Measurements from ENCODE around the gene DISC1.
"Not testable (repeated sequence)": the region's sequence is repeated elsewhere in the genome, so short reads cannot be mapped to it uniquely, and the experiment has no call there.

The DISC1 gene

DNA sequence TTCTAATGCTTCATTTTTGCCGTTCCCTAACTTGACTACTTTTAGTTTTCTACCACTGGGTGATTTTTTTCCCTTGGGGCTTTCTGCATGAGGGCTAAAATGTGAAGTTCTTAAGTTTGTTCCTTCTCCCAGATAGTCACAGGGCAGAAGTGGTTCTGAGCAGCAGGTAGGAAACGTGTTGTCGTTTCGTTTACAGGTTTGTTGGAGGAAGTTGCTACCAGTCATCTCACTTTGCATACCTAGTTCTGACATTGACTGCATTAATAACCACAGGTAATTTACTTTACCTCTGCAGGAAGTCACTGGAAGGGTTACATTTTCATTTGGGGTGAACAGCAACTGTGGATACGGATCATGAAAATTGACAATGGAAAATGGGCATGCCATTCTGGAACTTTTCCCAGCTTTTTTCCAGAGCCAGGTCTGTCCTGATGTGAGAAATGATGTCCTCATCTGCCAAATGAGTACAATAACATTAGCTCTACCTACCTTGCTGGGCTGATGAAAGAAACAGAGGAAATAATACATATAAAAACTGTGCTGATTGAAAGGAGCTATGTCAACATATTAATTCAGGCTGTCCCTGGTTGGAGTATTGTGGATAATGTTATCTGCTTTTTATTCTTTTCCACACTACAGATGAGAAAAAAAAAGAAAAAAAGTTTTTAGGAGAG lies 94.2 kb downstream of the DISC1 start:
- Mint-ChIP-seq H3K36me3 (peaks cover 2% of the 10 kb centered on the region), H3K27me3 (no peaks in the 10 kb centered on the region), H3K27ac (no peak overlapping the region), H3K4me1 (no peaks in the 10 kb centered on the region), H3K4me3 (no peak overlapping the region), H3K9me3 (no peaks in the 10 kb centered on the region)
- CTCF ChIA-PET: no interaction called here
- no peak for DNase-seq

DNA sequence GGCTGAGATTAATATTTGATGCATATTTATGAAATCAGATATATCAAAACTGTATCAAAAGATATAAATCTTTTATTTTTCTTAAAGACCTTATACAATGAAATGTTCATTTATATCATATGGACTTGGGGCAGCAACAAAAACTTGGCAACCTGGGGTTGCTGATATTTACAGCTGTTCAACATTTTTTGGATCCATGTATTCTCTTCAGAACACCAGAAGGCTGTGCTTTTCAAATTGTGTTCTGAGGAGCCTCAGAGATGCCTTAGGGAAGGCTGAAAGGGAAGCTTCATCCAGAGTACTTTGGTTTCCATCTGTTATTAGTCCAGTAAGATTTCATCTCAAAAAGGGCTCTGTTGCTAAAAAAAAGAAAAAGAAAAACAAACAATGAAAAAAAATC lies 94.8 kb downstream of the DISC1 start:
- no peak for DNase-seq
- Mint-ChIP-seq H3K9me3 (no peaks in the 10 kb centered on the region), H3K4me3 (no peak overlapping the region), H3K4me1 (no peaks in the 10 kb centered on the region), H3K27me3 (no peaks in the 10 kb centered on the region), H3K36me3 (peaks cover 2% of the 10 kb centered on the region), H3K27ac (no peak overlapping the region)
- CTCF ChIA-PET: no interaction called here

DNA sequence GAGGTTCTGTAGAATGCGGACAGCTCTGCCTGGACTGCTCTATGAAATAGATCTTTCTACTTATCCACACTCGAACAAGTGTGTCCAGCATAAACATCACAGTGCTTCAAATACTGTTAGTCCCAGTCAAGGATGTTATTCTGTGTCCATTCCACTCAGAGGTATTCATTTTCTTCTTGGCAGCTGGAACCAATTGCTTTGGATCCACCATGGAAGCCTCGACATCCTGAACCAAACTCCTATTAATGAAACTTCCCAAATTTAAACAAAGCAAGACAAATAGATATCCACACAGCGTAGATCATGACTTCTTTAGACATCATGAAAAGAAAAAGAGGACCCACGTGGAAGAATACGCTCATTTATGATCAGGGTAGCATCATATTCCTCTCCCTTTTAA lies 95.8 kb downstream of the DISC1 start:
- Mint-ChIP-seq H3K4me1 (no peaks in the 10 kb centered on the region), H3K9me3 (no peaks in the 10 kb centered on the region), H3K27ac (no peak overlapping the region), H3K4me3 (no peak overlapping the region), H3K36me3 (peaks cover 2% of the 10 kb centered on the region), H3K27me3 (no peaks in the 10 kb centered on the region)
- DNase-seq: no peak
- CTCF ChIA-PET: interaction anchor here (0.6 kb wide), 1 partner anchor 1804 kb away, joined by 3 read pairs; no protein-coding TSS in a partner anchor

- H3K4me3 Mint-ChIP-seq: no peak overlapping the region
- CTCF ChIA-PET: no interaction called here
- H3K27me3 Mint-ChIP-seq: no peaks in the 10 kb centered on the region
- H3K27ac Mint-ChIP-seq: no peak overlapping the region
- no peaks in the 10 kb centered on the region for H3K4me1 Mint-ChIP-seq
- no peaks in the 10 kb centered on the region for H3K9me3 Mint-ChIP-seq
- H3K36me3 Mint-ChIP-seq: peaks cover 2% of the 10 kb centered on the region
- no peak for DNase-seq
These were observed 96.6 kb downstream of the DISC1 start for GRCh38 chr1:231723146-231723545.

- no peak overlapping the region for H3K4me3 Mint-ChIP-seq
- no peaks in the 10 kb centered on the region for H3K4me1 Mint-ChIP-seq
- no peaks in the 10 kb centered on the region for H3K9me3 Mint-ChIP-seq
- CTCF ChIA-PET: no interaction called here
- no peak overlapping the region for H3K27ac Mint-ChIP-seq
- H3K36me3 Mint-ChIP-seq: peaks cover 2% of the 10 kb centered on the region
- no peak for DNase-seq
- no peaks in the 10 kb centered on the region for H3K27me3 Mint-ChIP-seq
These were observed 97.5 kb downstream of the DISC1 start for GRCh38 chr1:231724041-231724440.

DNA sequence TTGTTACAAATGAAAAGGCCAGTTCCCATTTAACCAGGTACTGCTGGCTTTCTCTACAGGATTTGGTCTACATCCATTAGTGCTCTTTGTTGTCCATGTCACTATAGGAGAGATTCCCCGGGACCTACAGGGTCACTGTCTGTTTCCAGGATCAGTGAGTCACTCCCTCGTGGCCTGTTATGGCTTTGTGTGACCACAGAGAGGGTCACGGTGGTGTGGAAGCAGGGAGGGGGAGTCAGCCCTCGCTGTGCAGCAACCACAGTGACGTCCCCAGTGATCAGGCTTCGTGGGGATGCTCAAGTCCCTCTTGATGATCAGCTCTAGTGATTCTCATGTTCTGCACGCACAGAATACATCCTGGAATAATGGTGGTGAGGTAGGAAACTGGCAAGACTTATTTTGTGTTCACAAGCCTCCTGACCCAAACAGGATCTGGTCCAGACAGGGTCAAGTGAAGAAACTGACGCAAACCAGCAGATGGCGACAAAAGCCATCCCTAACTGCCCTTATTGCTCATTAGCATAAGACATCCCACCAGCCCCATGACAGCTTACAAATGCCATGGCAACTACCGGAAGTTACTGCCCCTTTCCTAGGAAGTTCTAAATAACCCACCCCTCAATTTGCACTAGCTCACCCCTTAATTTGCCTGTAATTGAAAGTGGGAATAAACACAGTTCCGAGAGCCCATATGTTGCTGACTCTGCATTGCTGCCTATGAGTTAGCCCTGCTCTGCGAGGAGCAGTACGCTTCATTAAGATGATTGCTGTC lies 98.5 kb downstream of the DISC1 start:
- Mint-ChIP-seq H3K9me3 (no peaks in the 10 kb centered on the region), H3K36me3 (peaks cover 2% of the 10 kb centered on the region), H3K27me3 (no peaks in the 10 kb centered on the region), H3K27ac (no peak overlapping the region), H3K4me3 (no peak overlapping the region), H3K4me1 (no peaks in the 10 kb centered on the region)
- DNase-seq: peak; percentile 43
- CTCF ChIA-PET: no interaction called here

DNA sequence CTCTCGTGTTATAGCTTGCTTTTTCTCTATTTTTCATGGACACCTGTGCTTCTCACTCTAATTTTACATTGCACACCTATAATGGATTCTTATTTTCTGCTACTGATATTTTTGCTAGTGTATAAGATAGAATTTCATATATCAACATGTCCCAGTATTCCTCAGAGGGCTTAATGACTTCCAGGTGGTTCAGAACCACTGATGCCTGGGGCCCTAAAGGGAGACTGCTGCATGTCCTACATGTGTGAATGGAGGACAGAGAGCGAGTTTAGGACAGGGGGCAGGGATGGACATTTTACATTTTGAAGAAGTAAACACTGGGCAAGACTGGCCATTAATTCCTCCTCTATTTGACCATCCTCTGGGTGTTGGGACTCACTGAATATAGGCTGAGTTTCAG lies 100.6 kb downstream of the DISC1 start:
- Mint-ChIP-seq H3K27ac (no peak overlapping the region), H3K36me3 (no peaks in the 10 kb centered on the region), H3K4me3 (no peak overlapping the region), H3K9me3 (no peaks in the 10 kb centered on the region), H3K27me3 (no peaks in the 10 kb centered on the region), H3K4me1 (no peaks in the 10 kb centered on the region)
- CTCF ChIA-PET: no interaction called here
- DNase-seq: no peak

- H3K4me1 Mint-ChIP-seq, DNase-seq, H3K4me3 Mint-ChIP-seq, H3K27ac Mint-ChIP-seq, H3K9me3 Mint-ChIP-seq, H3K27me3 Mint-ChIP-seq, CTCF ChIA-PET, H3K36me3 Mint-ChIP-seq: not testable (repeated sequence)
These were observed 102.4 kb downstream of the DISC1 start for GRCh38 chr1:231728987-231729386.

- H3K27ac Mint-ChIP-seq: no peak overlapping the region
- H3K36me3 Mint-ChIP-seq: no peaks in the 10 kb centered on the region
- DNase-seq: no peak
- no peaks in the 10 kb centered on the region for H3K9me3 Mint-ChIP-seq
- CTCF ChIA-PET: no interaction called here
- no peaks in the 10 kb centered on the region for H3K27me3 Mint-ChIP-seq
- no peak overlapping the region for H3K4me3 Mint-ChIP-seq
- H3K4me1 Mint-ChIP-seq: no peaks in the 10 kb centered on the region
These were observed 103.0 kb downstream of the DISC1 start for GRCh38 chr1:231729544-231729943.

DNA sequence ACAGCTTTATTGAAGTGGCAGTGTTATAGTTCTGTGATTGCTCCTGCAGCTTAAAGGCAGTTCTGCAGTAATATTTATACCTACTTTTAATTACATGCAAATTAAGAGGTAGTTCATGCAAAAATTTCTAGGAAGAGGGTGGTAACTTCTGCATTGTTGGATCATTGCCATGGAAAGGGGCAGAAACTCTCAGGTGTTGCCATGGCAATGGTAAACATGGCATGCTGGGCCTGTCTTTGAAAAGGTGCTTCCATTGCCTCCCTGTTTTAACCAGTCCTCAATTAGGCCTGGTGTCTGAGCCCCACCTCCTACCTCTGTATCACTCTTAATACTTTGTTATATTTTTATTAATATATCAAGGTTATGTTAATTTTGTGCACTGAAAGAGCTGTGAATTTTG lies 104.7 kb downstream of the DISC1 start:
- CTCF ChIA-PET: no interaction called here
- Mint-ChIP-seq H3K9me3 (no peaks in the 10 kb centered on the region), H3K4me1 (no peaks in the 10 kb centered on the region), H3K27me3 (no peaks in the 10 kb centered on the region), H3K36me3 (no peaks in the 10 kb centered on the region), H3K27ac (no peak overlapping the region), H3K4me3 (no peak overlapping the region)
- no peak for DNase-seq

DNA sequence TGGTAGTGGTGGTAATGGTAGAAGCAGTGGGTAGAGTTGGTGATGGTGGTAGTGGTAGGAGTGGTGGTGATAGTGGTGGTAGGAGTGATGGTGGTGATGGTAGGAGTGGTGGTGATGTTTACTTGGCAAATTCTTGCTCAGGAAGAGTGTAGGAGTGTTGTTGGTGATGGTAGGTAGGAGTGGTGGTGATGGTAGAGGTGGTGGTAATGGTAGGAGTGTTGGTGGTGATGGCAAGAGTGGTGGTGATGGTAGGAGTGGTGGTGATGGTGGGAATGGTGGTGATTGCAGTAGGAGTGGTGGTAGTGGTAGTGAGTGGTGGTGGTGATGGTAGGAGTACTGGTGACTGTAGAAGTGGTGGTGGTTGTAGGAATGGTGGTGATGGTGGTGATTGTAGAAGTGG lies 106.5 kb downstream of the DISC1 start:
- Mint-ChIP-seq H3K9me3 (no peaks in the 10 kb centered on the region), H3K4me3 (no peak overlapping the region), H3K27me3 (no peaks in the 10 kb centered on the region), H3K4me1 (no peaks in the 10 kb centered on the region), H3K27ac (no peak overlapping the region), H3K36me3 (no peaks in the 10 kb centered on the region)
- CTCF ChIA-PET: no interaction called here
- no peak for DNase-seq

DNA sequence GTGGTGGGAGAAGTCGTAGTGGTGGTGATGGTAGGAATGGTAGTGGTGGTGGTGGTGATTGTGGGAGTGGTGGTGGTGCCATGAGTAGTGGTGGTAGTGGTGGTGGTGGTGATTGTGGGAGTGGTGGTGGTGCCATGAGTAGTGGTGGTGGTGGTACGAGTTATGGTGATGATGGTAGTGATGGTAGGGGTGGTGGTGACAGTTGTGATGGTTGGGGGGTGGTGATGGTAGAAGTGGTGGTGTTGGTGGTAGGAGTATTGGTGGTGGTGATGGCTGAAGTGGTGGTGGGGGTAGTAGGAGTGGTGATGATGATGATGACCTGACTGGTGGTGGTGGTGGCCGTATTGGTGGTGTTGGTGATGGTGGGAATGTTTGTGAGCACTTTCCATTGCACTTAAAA lies 107.1 kb downstream of the DISC1 start:
- no peaks in the 10 kb centered on the region for H3K27me3 Mint-ChIP-seq
- no peaks in the 10 kb centered on the region for H3K36me3 Mint-ChIP-seq
- DNase-seq: no peak
- H3K27ac Mint-ChIP-seq: no peak overlapping the region
- no peak overlapping the region for H3K4me3 Mint-ChIP-seq
- H3K4me1 Mint-ChIP-seq: no peaks in the 10 kb centered on the region
- CTCF ChIA-PET: interaction anchor here (1.2 kb wide), 1 partner anchor 23 kb away, joined by 6 read pairs; no protein-coding TSS in a partner anchor
- H3K9me3 Mint-ChIP-seq: no peaks in the 10 kb centered on the region

- Mint-ChIP-seq H3K9me3 (no peaks in the 10 kb centered on the region), H3K36me3 (peaks cover 4% of the 10 kb centered on the region), H3K4me1 (no peaks in the 10 kb centered on the region), H3K4me3 (no peak overlapping the region), H3K27ac (no peak overlapping the region), H3K27me3 (no peaks in the 10 kb centered on the region)
- CTCF ChIA-PET: interaction anchor here (1.2 kb wide), 1 partner anchor 22 kb away, joined by 6 read pairs; no protein-coding TSS in a partner anchor
- no peak for DNase-seq
These were observed 107.8 kb downstream of the DISC1 start for GRCh38 chr1:231734417-231734816.

DNA sequence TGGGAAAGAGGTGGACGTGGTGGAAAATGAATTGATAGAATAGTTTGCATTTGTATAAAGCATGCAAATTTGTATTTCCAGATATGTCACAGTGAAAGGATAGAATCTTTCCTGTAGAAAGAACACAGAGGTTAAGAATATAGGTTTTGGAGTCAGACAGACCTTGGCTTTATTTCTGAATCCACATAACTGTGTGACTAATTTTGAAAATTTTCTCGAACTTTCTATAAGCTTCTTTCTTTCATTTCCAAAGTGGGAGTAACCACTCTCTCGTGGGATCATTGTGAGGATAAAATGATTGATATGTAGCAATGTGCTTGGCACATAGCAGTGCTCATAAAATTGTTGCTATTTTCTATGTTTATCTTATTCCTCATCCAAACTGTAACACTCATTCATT lies 108.8 kb downstream of the DISC1 start:
- no peaks in the 10 kb centered on the region for H3K4me1 Mint-ChIP-seq
- H3K27ac Mint-ChIP-seq: no peak overlapping the region
- H3K4me3 Mint-ChIP-seq: no peak overlapping the region
- H3K9me3 Mint-ChIP-seq: no peaks in the 10 kb centered on the region
- no peak for DNase-seq
- H3K36me3 Mint-ChIP-seq: peaks cover 4% of the 10 kb centered on the region
- no peaks in the 10 kb centered on the region for H3K27me3 Mint-ChIP-seq
- CTCF ChIA-PET: no interaction called here

- no peak overlapping the region for H3K4me3 Mint-ChIP-seq
- no peak for DNase-seq
- H3K4me1 Mint-ChIP-seq: no peaks in the 10 kb centered on the region
- no peaks in the 10 kb centered on the region for H3K27me3 Mint-ChIP-seq
- H3K36me3 Mint-ChIP-seq: peaks cover 4% of the 10 kb centered on the region
- no peak overlapping the region for H3K27ac Mint-ChIP-seq
- no peaks in the 10 kb centered on the region for H3K9me3 Mint-ChIP-seq
- CTCF ChIA-PET: no interaction called here
These were observed 109.4 kb downstream of the DISC1 start for GRCh38 chr1:231735941-231736340.

All from activated naive CD4-positive, alpha-beta T cell treated with anti-CD3 and anti-CD28 coated beads, Interleukin-2, amount 10 ng/mL, durations not matched to agents 7 days and 5 days (primary cell).